HG03135 (cell line): ENCODE data around the gene CDK6.

Experiments
- ATAC-seq: cut with Tn5 transposase; IDR thresholded peaks from one replicate; pipeline ENCODE4 v1.9.1; 2021; ENCODE audit warnings: mild to moderate bottlenecking, moderate library complexity; ENCODE audit not compliant: unreplicated experiment

Gene CDK6

DNA sequence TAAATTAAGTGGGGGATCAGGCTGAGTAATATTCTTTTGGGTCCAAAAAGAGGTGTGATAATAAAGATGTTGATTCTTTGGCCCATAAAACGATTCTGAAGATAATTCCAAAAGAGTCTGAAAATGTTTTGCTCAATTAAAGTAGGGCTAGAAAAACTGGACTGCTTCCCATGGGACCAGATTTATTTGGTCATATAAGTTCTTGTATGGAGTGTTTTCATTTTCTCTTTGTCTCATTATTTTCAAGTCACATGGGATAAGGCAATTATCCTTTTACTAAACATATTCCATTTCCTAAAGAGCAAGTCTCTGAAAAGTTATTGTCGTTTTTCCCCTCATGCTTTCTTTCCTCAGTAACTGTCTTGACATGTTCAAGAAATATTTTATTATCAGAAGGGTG lies 41.5 kb downstream of the CDK6 start:
- no peak for ATAC-seq

DNA sequence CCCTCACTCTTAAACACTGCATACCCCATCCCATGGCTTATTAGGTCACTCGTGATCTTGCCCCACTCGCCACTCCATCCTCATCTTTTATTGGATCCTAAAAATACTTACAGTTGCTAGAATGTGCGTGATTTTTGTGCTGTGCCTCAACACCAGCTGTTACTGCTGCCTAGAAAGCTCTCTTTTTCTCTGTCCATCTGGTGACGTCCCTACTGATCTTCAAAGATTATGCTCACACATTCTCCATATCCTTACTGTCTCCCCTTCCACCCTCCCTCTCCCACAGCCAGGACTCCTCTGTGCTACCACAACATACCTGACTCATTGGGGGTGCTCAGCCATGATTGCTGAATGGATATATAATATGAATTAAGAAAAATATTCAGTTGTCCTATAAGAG lies 42.0 kb downstream of the CDK6 start:
- ATAC-seq = no peak

DNA sequence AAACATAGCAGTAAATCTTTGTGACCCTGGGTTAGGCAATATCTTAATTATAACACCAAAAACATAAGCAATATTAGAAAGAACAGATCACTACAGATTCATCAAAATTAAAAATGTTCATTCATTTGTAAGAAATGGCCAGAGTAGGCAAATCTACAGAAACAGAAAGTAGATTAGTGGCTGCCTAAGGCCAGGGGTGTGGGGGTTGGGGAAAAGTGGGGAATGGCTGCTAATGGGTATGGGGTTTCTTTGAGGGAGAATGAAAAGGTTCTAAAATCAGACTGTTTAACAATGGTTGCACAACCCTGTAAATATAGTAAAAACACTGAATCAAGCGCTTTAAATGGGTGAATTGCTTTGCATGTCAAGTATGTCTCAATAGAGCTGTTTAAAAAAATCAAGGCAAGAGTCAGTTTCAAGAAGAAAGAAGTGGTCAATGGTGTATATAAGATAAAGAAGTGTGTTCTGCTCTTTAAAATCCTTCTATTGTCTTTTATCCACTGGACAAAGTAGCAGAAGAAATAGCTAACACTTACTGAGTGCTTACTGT lies 42.6 kb downstream of the CDK6 start:
- ATAC-seq = no peak

DNA sequence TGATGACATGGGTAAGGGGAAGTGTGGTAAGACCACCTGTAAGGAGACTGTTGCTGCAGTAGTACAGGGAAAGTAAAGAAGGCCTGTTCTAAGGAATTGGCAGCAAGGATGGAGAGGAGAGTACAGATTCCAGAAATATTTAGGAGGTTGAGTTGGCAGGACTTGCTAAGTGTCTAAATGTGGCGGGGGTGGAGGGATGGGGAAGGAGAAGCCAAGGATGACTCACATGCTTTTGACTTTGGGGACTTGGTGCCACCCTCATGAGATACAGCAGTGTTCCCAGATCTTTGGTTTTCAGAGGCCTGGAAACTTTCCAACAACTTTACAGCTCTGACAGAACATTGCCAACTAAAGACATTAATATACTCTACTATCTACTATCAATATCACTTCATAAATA lies 45.4 kb downstream of the CDK6 start:
- ATAC-seq = no peak

DNA sequence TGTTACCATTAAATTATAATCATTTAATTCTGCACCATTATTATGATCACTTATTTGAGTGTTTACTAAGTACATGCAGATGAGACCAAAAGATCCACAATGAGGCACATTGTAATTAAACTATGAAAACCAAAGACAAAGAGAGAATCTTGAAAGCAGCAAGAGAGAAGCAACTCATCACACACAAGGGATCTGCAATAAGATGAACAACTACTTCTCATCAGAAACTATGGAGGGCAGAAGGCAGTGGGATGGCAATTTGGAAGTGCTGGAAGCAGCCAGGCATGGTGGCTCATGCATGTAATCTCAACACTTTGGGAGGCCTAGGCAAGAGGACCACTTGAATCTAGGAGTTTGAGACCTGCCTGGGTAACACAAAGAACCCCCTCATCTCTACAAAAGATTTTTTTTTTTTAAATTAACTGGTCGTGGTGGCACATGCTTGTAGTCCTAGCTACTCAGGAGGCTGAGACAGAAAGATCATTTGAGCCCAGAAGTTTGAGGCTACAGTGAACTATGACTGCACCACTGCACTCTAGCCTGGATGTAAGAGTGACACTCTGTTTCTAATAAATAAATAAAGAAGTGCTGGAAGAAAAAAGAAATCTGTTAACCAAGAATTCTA lies 47.7 kb downstream of the CDK6 start:
- no peak for ATAC-seq

DNA sequence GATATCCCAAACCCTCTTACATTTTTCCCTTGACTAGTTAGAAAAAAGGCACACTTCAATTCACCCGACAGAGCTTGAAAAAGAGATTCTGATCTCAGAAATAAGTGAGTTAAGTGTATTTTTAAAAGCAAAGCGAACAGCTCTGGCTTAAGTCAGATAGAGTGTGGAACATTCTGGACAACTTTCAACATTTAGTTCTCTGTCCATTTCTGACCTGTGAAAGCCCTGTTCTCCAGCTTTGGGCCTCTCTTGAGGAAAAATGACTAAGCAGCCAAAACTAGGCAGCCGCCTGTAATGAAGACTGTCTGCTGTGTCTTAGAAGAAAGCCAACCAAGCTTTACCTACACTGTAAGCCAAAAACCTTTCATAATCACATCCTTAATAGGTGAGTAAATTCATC lies 50.5 kb downstream of the CDK6 start:
- ATAC-seq = no peak

DNA sequence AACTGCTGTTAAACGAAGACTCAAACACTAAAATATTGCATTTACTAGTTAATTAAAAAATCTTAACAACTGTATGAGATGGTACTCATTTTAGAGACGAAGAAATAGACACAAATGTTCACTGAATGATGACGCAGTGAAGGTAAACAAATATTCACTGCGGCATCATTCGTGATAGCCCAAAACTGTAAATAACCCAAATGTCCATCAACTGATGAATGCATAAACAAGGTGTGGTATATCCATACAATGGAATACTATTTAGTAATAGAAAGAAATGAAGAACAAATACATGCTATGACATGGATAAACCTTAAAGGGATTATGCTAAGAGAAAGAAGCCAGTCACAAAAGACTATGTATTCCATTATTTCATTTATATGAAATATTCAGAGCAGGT lies 51.4 kb downstream of the CDK6 start:
- no peak for ATAC-seq

DNA sequence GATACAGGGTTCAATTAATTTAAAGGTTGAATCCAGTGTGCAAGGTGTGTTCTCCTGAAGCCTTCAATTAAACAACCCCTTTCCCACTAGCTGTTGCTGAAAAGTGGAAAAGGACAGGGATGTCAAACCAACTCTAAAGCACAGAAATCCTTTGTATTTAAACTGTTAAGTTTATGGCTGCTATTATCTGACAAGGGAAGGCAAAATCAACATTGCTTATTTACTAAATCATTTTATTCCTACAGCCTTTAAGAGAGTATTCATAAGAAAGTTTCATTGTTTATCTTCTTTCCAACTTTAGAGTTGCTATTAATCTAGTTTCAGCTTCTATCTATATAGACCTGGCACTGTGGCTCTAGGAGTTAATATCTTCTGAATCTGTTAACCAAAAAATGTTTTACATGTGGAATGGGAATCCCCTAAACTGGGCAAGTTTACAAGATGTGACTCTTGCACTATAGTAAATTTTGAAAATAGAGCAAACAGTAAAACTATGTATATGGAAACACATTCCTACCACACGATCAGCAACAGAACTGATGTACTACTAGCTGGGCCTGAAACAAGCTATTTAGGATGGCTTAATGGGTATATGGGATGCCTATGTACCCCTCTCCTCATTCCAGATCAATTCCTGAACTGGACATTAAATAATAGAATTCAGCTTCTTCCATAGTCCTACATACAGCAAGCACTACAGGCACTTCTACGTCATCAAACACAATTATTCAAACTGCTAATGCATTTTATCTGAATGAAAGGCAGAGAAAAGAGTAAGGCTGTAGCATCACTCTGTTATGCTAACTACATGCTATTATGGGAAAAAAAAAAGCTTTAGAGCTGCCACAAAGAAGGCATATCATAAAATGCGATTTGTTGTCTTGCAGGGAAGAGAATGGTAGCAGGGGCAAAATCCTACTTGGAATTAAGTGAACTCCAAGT lies 52.8 kb downstream of the CDK6 start:
- no peak for ATAC-seq

DNA sequence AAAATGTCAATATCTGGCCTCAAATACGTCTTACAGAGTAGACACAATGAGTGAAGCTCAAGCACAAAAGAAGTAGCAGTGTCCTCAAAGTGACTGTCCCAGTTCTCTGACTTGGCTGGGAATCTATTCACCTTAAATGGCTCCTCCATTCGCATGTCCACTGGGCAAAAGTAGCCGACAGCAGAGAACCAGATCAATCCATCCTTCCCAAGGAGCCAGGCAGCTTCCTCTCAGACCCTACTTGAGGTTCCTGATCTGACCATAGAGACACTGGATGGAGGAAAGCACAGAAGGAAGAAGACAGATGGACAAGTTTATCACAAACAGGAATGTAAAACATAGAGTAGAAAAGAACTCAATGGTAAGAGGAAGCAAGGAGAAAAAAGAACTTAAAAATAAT lies 53.5 kb downstream of the CDK6 start:
- ATAC-seq = no peak

DNA sequence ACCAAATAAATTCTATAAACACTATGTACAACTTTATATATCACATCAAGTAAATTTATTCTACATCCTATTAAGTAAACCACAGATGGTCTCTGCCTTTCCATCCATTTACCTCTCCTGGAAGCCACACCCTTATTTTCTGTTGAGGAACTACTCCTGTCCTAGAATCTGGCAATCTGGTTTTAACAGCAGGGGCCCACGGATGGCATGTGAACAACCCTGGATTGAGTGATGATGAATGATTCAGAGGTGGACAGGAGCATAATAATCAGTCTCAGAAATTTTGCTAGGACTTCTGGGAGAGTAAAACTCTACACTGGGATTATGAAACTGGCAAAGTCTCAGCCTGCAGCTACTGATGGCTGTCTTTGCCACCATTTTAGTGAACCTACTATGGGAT lies 54.1 kb downstream of the CDK6 start:
- no peak for ATAC-seq

DNA sequence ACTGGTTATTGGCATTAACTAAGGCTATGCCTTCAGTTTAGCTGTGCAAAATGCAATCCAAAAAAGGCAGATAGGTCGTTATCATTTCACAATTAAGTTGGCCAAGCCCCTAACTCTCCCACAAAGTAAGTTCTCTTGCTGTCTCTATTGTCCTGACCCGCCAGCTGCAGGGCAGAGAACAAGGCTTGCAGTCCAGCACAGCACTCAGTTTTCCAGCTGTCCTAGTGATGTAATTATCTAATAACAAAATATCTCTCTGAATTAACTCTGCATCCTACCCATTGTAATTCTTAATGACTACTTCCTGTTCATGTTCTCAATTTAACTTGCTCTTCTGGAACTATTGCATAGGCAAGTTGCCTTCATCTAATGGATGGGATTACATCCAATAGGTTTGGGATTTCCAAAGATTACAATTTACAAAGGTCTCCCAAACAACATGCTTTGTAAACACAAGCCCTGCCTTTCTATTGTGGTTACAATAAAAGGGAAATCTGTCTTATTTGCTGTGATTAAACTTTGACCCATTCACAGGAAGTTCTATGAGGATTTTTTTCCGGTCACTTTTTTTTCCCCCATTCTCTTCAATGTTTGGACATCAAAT lies 55.2 kb downstream of the CDK6 start:
- no peak for ATAC-seq

DNA sequence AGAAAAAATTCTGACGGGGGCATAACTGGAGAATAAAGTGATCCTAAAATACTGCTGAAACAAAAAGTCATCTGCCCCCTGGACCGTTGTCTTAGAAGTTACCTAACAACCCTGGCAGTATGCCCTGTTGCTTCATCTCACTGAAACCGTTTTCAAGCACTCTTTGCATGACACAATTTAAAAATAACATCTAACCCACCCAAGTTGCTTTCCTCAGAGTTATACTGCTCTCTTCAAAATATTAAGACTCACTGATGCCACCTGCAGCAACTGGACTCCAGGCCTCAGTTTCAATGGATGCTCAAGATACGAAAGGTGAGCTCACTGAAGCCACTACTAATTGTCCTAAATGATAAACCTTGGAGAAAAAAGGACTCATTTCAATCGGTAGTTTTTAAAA lies 57.4 kb downstream of the CDK6 start:
- no peak for ATAC-seq

DNA sequence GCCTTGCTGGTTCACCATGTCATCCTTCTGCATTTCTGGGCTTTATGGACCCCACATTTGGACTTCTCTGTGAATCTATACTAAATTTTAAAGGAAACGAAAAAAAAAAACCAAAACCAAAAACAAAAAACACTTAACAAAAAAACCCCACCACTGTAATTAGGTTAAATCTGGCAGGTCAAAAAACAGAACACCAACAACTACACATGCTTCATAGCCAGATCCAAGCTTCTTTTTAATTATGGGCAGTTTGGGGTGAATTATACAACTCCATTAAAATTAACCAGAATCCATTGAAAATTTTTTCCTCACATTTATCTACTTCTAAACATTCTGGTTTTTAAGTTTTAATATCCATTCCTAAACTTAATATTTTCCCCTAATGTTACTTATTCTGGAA lies 58.4 kb downstream of the CDK6 start:
- no peak for ATAC-seq

DNA sequence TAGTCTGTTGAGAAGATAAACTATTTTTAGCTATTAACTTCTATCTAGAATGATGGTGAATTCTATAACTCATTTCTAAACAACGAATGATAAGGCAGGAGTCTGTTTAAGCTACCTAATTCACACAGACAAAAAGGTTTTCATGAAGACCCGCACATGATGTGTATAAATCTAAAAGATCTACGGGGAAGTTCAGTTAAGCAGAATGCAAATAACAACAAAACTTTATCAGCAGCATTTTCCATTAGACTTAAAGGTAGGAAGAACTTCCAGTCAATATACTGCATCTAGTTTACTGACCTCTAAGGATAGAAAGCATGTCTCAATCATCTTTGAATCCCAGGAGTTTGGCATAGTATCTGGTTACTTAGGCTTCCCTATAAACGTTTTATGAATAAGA lies 62.6 kb downstream of the CDK6 start:
- ATAC-seq = no peak

DNA sequence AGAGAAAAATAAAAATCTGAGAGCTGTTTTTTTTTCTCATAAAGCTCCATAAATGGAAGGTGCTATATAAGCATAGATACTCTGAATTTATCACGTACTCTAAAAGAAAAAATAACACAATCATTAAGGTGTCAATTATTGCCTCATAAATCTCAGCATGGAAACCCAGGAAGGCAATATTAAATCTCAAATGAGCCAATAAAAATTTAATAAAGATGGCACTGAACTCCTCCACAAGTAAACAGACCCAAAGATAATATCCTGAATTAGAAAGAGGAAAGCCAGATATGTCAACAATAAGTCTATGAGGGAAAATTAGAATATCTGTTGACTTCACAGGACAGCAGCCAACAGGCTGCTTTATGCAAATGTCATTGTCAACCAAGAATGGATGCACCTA lies 66.5 kb downstream of the CDK6 start:
- ATAC-seq = no peak

DNA sequence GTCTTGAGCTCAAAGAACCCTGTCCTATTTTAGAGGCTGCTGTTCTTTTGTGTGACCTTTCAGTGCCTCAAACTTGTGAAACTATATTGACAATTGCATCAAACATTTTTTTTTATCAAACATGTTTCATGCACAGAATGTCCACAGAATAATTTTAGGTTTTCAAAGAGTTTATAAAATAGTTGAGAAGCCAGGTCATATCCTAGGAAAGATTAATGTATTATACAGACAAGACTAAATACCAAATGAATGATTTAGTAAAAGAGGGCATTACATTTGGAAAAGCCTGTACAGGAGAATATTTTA lies 67.0 kb downstream of the CDK6 start:
- no peak for ATAC-seq

DNA sequence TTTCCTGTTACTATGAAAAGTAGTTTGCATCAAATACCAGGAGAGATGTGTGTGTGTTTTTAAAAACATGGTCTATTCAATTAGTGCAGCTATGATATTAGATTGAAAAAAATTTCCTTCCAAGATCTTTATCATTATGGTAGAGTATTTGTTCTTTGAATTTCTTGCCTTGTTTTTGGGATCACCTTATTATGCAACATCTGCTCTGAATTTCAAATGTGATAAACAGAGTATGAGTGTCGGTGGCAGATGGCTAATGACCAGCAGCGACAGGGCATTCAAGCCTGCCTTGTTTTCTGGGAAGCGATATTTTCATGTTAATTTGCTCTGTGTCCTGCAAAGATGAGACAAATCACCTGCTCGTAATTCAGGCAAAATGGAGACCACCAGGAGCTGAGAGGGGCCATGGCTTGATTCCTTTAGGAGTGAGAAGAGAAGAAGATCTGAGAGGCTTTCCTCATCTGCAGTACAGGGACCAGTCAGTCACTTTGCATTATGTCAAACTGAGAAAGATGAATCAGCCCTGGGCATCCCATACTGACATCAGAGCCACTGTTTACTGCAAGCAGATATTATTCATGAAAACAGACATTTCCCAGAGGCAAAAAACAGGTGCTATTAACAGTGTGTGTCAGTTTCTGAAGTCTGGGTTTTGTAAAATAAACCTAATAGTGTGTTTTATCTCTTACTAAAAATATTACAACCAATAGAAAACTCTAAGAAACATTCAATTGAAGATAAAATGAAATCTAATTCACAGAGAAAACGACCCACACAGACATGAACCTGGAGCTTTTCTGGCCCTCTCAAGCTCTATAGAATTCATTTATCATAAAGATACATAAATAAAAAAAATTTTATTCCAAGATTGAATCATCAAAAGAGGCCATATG lies 67.6 kb downstream of the CDK6 start:
- ATAC-seq = no peak

DNA sequence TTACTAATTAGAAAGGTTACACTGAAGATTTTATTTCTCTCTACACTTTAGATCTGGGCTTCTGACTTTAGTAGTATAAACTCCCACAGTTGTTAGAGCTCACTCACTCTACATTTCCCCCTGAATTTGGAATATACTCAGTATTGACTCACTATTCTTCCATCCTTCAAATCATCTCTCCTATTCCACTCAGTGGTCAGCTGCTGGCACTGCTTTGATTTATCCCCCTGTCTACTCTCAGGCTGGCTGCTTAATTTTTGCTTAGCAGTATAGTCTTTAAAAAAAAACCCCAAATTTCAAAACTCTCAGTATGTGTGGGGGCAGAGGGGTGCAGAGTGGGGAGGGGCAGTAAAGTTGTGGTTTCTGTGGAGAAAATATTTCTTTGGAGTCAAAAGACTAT lies 68.9 kb downstream of the CDK6 start:
- ATAC-seq = no peak

DNA sequence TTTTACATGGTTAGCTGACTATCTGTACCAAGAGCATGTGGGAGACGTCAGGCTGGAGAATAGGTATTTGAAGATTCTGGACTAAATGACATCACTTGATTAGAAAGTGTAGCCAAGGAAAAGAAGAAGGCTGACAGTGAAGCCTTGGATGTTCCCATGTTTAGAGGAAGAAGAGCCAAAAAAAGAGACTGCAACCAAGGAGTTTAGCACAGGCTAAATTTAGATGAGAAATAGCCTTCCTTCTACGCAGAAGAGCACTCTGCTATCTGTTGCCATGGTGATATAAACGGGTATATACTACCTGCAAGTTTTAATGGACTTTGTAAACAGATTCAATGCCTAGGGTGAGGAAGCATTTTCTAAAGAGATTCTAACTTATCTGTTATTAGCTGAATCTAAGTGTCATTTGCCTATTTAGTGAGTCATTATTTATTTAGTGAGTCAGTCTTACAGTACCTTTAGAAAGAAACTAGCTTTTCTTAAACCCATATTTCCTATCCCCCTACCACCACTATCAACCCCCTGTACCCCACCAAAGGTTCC lies 69.8 kb downstream of the CDK6 start:
- ATAC-seq = no peak

DNA sequence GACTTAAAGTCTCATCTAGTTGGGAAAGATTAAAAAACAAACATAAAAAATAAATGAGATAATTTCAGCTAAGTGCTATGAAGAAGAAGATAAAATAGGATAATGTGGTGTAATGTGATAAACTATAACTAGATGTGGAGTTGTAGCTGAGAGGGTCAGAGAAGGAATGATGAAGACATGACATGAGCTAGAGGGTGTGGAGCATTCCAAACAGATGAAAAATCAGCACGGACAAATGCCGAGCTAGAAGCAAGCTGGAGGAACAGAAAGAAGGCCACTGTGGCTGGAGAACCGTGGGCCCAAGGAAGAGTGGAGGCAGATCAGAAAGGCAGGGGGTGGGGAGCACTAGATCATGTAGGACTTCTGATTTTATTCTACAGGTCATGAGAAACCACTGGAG lies 70.6 kb downstream of the CDK6 start:
- ATAC-seq = no peak
